ENCODE measurements around the gene OR6C68.

The OR6C68 gene

GRCh38 chr12:55515696-55516095, 23.5 kb downstream of the OR6C68 start:
- TF ChIP-seq, protein P1, sequence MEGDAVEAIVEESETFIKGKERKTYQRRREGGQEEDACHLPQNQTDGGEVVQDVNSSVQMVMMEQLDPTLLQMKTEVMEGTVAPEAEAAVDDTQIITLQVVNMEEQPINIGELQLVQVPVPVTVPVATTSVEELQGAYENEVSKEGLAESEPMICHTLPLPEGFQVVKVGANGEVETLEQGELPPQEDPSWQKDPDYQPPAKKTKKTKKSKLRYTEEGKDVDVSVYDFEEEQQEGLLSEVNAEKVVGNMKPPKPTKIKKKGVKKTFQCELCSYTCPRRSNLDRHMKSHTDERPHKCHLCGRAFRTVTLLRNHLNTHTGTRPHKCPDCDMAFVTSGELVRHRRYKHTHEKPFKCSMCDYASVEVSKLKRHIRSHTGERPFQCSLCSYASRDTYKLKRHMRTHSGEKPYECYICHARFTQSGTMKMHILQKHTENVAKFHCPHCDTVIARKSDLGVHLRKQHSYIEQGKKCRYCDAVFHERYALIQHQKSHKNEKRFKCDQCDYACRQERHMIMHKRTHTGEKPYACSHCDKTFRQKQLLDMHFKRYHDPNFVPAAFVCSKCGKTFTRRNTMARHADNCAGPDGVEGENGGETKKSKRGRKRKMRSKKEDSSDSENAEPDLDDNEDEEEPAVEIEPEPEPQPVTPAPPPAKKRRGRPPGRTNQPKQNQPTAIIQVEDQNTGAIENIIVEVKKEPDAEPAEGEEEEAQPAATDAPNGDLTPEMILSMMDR (conservative IDR thresholded peaks at IDR 0.05; ENCODE audit: low read depth, low read length): no peak
- no peak overlapping the region for H3K4me3 ChIP-seq (ENCODE audit: low read depth, low read length)
- DNase-seq (ENCODE audit: low read depth): no peak

DNA sequence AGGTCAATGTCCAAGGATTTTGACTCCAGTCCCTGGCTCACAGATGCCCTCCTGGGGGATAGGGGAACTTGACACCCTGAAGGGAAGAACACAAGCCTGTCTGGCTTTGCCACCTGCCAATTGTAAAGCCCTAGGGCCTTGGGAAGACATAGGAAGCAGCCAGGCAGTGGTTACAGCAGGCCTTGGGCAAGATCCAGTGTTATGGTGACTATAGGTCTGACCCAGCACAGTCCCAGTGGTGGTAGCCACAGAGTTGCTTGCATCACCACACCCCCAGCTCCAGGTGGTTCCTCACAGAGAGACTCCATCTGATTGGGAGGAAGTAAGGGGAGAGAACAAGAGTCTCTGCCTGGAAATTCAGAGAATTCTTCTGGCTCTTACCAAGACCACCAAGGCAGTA, 24.2 kb downstream of the OR6C68 start:
- TF ChIP-seq, protein P1 (conservative IDR thresholded peaks at IDR 0.05; ENCODE audit: low read depth, low read length): no peak
- H3K4me3 ChIP-seq (ENCODE audit: low read depth, low read length): no peak overlapping the region
- DNase-seq (ENCODE audit: low read depth): no peak
